GM21390 (cell line): ENCODE measurements around the gene FBXO36.
"Not testable (repeated sequence)": the region's sequence is repeated elsewhere in the genome, so short reads cannot be mapped to it uniquely, and the experiment has no call there.

Experiments used
- ATAC-seq: cut with Tn5 transposase; IDR thresholded peaks from one replicate; pipeline ENCODE4 v1.9.1; 2021; ENCODE audit not compliant: unreplicated experiment

The FBXO36 gene

DNA sequence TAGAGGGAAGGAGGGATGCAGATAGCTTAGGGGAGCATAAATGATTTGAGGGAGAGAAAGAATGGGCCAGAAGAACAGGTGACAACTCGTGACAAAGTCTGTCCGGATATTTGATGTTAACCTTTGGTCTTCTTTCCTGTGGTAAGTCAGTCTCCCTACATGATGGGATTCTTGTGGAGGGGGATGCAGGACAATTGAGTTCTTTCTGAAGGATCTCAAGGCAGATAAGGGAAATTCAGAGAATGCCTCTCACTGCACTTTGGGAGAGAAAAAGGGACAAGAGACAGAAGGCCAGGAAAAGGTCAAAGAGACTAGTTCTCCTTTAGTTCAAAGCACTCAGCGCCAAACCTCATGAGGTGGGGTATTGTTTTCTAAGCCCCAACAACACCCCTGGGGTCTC lies 34.2 kb downstream of the FBXO36 start:
- no peak for ATAC-seq

DNA sequence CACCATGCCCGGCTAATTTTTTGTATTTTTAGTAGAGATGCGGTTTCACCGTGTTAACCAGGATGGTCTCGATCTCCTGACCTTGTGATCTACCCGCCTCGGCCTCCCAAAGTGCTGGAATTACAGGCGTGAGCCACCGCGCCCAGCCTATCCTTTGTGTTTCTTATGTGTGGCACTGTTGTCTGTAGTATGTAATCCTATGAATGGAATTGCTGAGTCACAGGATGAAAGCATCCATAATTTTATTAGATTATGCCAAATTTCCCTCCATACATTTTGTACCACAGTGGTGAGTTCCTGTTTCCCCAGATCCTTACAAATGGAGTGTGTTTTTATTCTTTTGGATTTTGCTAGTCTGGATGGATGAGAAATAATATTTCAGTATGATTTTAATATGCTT lies 41.3 kb downstream of the FBXO36 start:
- not testable (repeated sequence) for ATAC-seq

DNA sequence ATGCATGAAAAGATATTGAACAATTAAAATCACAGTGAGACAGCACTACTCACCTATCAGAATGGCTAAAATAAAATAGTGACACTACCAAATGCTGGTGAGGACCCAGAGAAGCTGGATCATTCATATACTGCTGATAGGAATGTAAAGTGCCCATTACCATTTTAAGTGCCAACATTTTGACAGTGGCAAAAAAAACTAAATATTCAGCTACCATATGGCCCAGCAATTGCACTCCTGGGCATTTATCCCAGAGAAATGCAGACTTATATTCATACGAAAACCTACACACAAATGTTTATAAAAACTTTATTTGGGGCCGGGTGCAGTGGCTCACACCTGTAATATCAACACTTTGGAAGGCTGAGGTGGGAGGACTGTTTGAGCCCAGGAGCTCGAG lies 47.6 kb downstream of the FBXO36 start:
- no peak for ATAC-seq

DNA sequence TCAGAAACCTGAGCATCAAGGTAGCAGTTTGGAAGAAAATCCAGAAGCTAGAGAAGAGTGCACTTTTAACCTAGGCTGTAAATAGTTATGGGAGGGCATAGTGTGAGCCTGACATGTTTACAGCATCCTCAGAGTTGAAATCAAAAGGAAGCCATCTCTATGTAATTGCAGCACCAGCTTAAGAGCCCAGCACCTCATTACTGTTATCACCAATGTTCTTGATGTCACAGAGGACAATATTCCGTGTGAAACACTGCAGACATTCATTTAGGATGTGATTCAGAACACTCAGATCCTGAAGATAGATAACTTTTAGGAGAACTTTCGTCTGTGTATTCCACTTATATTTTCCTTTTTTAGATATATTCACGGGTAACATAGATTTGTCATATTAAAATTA lies 48.1 kb downstream of the FBXO36 start:
- ATAC-seq: no peak

DNA sequence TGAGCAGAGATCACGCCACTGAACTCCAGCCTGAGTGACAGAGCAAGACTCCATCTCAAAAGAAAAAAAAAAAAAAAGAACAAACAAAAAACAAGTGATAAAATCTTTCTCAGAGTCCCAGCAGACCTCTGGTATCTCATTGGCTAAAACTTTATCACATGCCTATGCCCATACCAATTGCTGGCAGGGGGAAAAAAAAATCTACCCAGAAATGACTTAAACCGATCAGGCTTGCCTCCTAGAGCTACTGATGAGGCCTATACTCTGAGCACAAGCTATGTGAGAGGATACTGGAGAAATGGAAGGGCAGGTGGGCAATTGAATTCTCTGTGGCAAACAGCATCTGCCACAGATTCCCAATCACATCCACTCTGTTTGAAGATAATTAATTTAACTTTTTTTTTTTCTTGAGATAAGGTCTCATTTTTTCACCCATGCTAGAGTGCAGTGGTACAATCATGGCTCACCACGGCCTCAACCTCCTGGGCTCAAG lies 49.0 kb downstream of the FBXO36 start:
- no peak for ATAC-seq

DNA sequence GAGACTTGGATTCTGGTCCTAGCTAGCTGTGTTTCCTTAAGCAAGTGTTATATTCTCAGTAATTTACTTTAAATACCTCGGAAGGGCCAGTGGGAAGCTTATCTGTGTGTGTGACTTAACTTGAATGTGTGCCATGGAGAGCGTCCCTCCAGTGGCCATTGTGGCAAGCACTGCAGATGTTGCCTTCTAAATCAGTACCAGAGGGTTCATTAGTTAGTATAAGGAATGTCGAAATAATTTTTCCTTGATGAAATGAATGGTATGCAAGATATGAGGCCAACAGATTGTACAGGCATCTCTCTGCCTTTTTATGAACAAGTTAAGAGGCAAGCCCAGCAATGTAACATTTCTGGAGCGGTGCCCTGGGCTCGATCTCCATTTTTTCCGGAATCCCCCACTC lies 52.0 kb downstream of the FBXO36 start:
- no peak for ATAC-seq

DNA sequence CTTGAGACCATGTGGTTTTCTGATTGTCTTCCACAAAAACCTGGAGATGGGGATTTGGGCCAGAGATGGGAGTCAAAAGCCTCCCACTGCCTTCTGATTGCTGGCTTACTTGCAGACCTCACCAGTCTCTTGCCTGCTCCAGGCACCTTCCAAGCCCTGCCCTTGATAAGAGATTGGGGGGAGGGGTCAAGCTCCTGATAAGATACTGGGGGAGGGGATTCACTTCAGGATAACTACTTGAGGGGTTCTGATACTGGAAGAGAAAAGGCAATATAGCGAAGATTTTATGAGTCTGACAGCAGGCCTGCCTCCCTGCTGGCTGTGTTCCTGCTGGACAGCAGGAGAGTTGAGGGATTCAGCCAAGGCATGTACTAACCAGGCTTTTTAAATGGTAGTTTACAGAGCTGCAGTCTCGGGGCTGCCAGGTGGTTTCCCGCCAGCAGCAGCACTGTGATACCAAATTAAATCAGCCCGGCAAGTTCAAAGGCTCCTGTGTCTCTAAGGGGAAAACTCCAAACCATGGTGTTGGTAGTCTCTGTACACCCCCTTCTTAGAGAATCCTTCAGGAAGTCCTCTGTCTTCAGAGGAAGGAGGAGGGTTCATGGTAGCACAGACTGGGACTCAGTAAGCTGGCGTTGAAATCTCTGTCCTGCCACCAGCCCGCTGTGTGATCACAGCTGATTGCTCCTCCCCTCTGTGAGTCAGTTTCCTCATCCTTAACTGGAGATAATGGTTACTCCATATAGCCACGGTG lies 58.3 kb downstream of the FBXO36 start:
- no peak for ATAC-seq

DNA sequence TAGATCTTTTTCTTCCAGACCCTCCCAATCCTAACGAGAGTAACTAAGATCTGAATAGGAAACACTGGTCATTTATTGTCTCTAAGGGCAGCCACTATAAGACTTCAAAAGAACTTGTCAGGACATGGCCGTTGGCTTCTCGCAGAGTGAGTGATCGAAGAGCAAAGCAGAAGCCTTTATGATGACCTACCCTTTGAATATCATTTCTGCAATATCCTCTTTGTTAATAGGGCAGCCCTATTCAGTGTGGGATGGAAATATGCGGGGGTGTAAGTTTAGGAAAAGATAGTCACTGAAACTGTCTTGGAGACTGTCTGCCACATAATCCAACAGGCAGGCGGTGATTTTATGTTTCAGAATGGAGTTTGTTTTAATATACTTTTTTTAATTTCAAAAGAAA lies 70.9 kb downstream of the FBXO36 start:
- no peak for ATAC-seq

DNA sequence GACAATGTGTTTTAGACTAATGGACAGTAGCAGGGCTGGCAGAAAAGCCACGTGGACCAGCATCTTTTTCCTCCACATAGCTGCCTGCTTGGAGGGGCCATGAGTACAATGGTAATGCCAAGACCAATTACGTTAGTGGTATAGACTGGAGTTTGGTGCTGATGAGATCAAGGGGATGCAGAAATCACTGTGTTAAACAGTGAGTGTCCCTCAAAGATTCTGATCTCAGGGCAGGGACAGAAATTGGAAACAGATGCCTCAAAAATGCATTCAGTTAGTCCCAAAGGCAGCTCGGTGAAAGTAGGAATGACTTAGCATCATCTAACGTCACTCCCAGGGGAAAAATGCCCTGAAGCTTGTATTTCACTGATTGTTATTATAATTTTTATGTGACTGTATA lies 74.0 kb downstream of the FBXO36 start:
- no peak for ATAC-seq

DNA sequence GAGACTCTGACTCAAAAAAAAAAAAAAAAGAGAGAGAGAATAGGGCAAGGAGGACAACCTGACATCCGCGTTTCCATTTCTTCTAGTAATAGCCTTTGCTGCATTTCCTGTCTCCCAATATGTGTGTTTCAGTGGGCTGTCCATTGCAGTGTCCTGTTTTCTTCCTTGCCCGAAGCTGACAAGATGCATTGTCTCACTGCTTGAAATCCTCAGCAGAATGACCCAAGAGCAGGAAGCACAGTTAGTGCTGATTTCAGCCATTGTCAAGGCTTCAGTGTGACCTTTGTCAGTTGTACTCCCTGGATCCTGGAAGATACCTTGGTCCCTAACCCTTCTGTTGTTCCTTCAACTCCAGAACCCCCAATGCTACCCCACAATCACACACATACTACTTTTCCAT lies 75.3 kb downstream of the FBXO36 start:
- no peak for ATAC-seq

DNA sequence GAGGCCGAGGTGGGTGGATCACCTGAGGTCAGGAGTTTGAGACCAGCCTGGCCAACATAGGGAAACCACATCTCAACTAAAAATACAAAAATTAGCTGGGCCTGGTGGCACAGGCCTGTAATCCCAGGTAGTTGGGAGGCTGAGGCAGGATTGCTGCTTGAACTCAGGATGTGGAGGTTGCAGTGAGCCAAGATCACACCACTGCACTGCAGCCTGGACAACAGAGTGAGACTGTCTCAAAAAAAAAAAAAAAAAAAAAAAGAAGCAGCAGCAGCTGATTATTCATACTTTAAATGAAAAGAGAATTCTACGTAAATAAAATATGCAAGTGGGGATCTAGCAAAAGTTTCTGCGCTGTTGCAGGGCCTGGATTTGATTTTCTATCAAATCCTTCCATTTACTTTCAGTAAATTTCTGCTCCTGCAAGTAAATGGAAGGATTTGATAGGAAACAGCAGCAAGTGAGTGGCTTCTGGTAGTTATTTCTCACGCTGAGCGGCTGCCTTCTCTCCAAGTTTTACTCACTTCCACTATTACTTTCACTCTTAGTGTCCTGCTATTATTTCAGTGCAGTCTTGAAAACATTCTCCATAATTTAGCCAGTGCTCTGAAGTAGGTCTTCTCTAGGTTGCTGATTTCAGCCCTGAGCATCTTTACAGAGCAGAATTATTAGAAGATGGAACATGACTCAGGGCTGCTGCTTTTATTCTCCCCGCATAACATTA lies 78.0 kb downstream of the FBXO36 start:
- ATAC-seq: peak; percentile 95

DNA sequence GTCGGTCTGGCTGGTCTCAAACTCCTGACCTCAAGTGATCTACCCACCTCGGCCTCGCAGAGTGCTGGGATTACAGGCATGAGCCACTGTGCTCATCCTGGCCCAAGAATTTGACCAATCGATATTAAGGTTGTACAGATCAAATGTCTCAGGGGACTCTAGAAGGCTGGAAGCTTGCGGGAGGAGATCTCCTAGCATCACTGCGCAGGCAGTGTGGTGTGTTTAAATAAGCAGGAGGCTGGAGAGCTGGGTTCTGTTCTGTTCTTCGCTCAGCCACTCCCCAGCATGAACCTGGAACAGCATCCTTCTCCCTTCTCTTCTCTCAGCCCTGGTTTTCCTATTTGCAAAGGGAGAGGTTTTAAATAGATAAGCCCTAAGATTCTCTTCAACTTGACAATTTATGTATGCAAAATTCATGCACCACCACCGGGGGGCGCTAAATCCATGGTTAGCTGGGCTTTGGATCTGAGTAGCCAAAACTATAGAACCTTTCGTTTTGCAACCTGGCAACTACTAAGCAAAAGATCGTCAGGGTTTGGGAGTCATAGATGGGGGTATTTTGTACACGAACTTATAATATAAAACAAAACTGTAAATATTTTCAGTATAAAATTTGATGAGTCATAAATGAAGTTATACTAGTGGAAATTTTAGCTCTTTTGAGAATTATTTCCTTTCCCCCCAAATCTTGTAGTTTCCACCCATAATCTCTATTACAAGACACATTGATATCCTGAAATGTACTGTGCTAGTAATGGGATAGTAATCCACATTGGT lies 85.8 kb downstream of the FBXO36 start:
- ATAC-seq: peak; percentile 65

DNA sequence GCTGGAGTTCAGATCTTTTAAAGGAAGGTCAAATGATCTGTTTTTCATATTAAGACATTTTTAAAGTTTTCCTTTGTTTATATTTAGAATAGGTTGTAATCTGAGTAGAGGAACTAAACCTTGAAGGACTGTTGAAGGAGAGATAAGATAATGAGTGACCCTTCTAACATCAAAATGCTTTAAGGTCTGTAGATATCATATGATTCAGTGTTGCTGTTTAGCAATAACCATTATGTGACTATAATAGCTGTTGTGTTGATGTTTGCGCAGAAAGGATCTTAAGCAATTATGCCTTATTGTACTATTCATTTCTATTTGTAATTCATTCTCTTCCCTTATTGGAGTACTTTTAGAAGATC lies 86.4 kb downstream of the FBXO36 start:
- ATAC-seq: no peak

DNA sequence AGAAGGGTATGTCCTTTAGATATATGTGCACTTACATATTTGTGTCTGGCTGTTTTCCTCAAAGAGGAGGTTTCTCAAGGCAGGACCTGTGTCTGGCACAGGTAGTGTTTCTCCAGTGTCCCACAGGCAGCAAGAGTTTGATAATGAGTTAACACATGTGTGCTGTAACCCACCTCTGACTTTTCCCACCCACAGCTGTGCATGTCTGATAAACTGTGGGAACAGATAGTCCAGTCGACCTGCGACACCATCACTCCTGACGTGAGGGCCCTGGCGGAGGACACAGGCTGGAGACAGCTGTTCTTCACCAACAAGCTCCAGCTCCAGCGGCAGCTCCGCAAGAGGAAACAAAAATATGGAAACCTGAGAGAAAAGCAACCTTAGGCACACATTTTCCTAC lies 88.2 kb downstream of the FBXO36 start:
- no peak for ATAC-seq

DNA sequence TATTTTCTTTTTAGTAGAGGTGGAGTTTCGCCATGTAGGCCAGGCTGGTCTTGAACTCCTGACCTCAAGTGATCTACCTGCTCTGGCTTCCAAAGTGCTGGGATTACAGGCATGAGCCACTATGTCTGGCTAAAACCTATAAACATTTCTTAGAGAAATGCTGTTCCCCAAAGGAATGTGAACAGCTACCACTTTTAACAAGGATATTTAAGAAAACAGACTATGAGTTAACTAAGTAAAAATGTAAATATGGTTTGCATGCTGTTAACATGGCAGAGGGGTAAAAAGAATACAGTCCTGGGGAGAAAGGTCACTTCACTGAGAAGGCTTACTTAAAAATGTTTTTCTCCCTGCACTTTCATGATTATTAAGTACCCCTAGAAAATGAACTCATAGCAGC lies 89.3 kb downstream of the FBXO36 start:
- no peak for ATAC-seq

DNA sequence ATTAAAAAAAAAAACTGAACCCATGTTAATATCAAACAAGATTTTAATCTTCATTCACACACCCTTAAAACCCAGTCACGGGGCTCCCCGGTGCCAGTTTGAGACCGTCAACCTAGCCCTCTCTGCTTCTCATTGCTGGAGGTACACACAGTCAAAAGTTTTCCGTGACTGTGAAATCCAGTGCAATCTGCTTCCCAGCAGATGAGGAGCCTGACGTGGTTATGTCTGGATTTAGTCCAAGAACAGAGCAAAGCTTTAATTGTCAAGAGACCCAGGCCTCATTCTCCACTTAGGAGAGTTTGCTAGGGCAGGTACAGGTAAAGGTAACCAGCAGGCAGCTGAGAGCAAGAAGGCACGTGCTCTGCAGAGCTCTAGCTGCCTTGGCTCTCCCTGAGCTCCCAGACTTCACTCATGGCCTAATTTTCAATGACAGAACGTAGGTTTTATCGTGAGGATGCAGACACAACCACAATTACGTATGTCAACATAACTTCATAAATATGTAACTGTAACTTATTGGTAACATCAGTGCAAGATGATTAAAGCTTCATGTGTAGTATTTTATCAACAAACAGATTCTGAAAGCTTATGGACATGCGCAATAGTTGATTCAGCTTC lies 90.1 kb downstream of the FBXO36 start:
- ATAC-seq: no peak

DNA sequence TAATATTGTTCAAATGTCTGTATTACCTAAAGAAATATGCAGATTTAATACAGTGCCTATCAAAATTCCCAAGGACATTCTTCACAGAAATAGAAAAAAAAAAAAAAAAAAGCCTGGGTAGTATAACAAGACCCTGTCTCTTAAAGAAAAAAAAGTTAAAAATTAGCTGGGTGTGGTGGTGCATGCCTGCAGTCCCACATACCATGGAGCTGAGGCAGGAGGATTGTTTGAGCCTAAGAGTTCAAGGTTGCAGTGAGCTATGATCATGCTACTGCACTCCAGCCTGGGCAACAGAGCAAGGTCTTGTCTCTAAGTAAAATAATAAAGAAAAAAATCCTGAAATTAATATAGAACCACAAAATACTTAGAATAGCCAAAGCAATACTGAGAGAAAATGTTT lies 94.5 kb downstream of the FBXO36 start:
- no peak for ATAC-seq

DNA sequence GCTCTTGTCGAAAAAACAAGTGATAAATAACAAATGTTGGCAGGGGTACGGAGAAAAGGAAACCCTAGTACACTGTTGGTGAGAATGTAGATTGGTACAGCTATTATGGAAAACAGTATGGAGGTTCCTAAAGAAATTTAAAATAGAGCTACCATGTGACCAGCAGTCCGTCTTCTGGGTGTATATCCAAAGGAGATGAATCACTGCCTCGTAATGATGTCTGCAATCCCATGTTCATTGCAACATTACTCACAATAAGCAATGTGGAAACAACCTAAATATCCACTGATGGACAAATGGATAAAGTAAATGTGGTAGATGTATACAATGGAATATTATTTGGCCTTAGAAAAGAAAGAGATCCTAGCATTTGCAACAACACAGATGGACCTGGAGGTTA lies 95.8 kb downstream of the FBXO36 start:
- no peak for ATAC-seq

DNA sequence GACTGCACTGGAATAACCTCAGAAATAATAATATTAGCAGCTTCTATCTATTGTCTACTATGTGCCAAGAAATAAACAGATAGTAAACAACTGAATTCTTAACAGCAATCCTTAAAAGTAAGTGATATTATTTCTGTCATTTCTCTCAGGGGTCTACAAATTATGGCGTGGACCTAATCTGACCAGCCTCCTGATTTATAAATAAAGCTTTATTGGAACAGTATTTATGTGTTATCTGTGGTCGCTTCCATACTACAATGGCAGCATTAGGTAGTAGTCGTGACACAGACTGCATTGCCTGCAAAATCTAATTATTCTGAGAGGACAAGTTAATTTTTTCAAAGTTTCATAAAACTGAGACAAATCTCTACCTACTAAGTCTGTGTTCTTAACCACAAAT lies 97.4 kb downstream of the FBXO36 start:
- ATAC-seq: no peak

DNA sequence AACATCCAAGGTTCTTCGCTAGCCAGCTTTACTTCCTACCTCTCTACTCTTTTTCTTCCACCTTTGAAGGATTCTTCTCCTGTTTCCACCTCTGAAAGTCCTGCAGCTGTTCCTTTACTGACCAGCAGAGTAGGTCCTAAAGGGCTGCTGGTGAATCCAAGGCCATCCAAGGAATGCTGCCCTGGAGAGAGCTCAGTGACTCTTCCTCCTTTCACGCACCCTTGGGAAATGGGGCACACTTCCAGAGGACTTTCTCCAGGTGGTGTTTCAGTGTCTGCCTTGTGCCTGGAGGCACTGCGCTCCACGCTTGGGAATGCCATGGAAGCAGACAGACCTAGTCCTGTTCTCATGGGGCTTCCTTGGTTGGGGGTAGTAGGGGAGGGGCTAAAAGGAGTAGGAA lies 101.0 kb downstream of the FBXO36 start:
- no peak for ATAC-seq

DNA sequence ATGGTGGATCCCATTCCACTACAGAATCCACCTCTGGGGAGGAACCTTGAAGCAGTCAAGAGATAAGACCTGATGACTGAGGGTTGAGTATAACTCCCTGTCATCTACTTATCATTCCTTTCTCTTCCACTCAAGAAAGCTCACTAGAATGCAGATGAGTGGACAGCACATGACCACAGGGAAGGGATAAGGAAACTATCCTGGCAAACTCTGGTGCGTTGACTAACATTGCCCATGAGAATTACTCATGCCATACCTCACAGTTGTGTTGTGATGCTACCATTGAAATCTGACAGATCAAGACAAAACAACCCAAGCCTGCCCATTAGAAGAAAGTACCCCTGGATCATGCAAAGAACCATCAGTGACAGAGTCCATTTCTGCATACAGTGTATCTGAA lies 119.9 kb downstream of the FBXO36 start:
- no peak for ATAC-seq
